Body of pancreas (tissue), 4 donors: ENCODE results near the gene ANAPC5.
"Not testable (repeated sequence)": the region's sequence is repeated elsewhere in the genome, so short reads cannot be mapped to it uniquely, and the experiment has no call there.

ENCODE experiments used
- POLR2A ChIP-seq, 3 donors: fragments of 450-650 bp; IDR thresholded peaks; one replicate each; pipeline ENCODE4 v1.6.1; 2016; ENCODE audit warnings: antibody characterized with exemption in 3 of 3, mild to moderate bottlenecking in 2 of 3
- TF ChIP-seq, protein P1 (sequence below), 7 experiments: fragments of 450-650 bp in 4 of 7; fragments of 200-600 bp in 3 of 7; sonication (generic) in 3 of 7; IDR thresholded peaks; one replicate each; pipeline ENCODE4 v1.5.1; 2016 to 2019; ENCODE audit warnings: antibody characterized with exemption in 7 of 7

GRCh38 chr12:121307397-121307796 is 44.8 kb downstream of the ANAPC5 start:
- not testable (repeated sequence) for TF ChIP-seq POLR2A (IDR thresholded peaks at IDR 0.05)
- TF ChIP-seq, protein P1, sequence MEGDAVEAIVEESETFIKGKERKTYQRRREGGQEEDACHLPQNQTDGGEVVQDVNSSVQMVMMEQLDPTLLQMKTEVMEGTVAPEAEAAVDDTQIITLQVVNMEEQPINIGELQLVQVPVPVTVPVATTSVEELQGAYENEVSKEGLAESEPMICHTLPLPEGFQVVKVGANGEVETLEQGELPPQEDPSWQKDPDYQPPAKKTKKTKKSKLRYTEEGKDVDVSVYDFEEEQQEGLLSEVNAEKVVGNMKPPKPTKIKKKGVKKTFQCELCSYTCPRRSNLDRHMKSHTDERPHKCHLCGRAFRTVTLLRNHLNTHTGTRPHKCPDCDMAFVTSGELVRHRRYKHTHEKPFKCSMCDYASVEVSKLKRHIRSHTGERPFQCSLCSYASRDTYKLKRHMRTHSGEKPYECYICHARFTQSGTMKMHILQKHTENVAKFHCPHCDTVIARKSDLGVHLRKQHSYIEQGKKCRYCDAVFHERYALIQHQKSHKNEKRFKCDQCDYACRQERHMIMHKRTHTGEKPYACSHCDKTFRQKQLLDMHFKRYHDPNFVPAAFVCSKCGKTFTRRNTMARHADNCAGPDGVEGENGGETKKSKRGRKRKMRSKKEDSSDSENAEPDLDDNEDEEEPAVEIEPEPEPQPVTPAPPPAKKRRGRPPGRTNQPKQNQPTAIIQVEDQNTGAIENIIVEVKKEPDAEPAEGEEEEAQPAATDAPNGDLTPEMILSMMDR (IDR thresholded peaks at IDR 0.05): not testable (repeated sequence)
